Measurements from ENCODE around the gene FAM3B.

The FAM3B gene

DNA sequence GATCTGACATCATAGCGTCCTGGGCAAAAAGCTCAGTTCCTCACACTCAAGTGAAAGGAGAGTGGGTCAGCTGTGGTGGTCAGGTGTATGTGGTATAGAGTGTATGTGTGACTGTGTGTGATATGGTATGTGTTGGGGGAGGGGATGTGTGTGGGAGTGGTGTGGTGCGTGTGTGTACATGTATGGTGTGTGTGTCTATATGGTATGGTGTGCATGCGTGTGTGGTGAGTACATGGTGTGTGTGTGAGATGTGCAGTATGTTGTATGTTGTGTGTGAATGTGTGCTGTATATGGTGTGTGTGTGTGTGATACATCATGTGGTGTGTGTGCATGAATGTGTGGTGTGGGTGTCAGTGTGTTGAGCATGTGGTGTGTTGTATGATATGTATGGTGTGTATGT is 20.9 kb downstream of the FAM3B start:
- no peaks in the 10 kb centered on the region for H3K27me3 ChIP-seq (ENCODE audit: control insufficient read depth in 1 of 2, insufficient read depth in 2 of 2, low read length in 2 of 2)
- H3K27ac ChIP-seq (ENCODE audit: low read length), result no peak overlapping the region
- no peak overlapping the region for H3K4me3 ChIP-seq (ENCODE audit: low read length in 2 of 2)
- H3K4me1 ChIP-seq (ENCODE audit: control insufficient read depth, insufficient read depth, low read length), result no peaks in the 10 kb centered on the region
- no peak overlapping the region for H3K9ac ChIP-seq (ENCODE audit: low read length in 2 of 2)
- no peaks in the 10 kb centered on the region for H3K36me3 ChIP-seq (ENCODE audit: control insufficient read depth in 2 of 2, insufficient read depth in 2 of 2, low read length in 2 of 2)
- peaks cover 2 to 6% of the 10 kb centered on the region in 2 donors for H3K9me3 ChIP-seq (ENCODE audit: control insufficient read depth in 2 of 2, low read length in 2 of 2)

DNA sequence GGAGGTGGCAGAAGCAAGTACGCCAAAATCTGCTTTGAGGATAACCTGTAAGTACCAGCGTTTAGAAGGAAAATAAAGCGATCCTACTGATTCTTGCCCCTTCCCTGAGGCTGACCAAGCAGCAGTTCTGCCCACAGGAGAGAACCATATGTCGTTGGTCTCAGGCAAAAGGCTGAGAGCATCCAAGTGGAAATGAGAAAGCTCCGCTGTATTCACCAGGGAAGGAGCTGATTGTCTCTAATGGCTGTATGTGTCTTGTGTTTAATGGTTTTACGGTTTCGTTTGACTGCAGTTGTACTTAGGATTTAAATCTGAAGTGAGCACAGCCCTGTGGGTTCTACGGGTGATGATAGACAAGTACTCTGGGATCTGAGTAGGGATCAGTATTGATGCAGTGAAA is 21.9 kb downstream of the FAM3B start:
- Histone ChIP-seq H3K9ac (ENCODE audit: low read length in 2 of 2) (no peak overlapping the region), H3K9me3 (ENCODE audit: control insufficient read depth in 2 of 2, low read length in 2 of 2) (peaks cover 2 to 5% of the 10 kb centered on the region in 2 donors), H3K27me3 (ENCODE audit: control insufficient read depth in 1 of 2, insufficient read depth in 2 of 2, low read length in 2 of 2) (no peaks in the 10 kb centered on the region), H3K4me1 (ENCODE audit: control insufficient read depth, insufficient read depth, low read length) (no peaks in the 10 kb centered on the region), H3K36me3 (ENCODE audit: control insufficient read depth in 2 of 2, insufficient read depth in 2 of 2, low read length in 2 of 2) (no peaks in the 10 kb centered on the region), H3K4me3 (ENCODE audit: low read length in 2 of 2) (no peak overlapping the region), H3K27ac (ENCODE audit: low read length) (no peak overlapping the region)

DNA sequence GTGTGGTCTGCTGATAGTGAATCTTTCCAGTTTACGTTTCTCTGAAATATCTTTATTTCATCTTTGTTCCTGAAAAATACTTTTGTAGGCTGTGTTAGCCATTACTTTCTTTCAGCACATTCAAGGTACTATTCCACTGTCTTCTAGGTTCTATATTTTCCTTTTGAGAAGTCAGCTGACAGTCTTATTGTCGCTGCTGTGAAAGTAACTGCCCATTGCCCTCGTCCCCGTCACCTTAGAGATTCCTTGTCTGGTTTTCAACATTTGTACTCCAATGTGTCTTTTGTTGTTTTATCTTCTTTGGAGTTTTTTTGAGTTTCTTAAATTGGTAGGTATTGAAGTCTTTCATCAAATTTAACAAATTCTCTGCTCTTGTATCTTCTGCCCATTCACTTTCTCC is 25.4 kb downstream of the FAM3B start:
- H3K9me3 ChIP-seq (ENCODE audit: control insufficient read depth in 2 of 2, low read length in 2 of 2), result peaks cover 0 to 2% of the 10 kb centered on the region in 2 donors
- H3K27me3 ChIP-seq (ENCODE audit: control insufficient read depth in 1 of 2, insufficient read depth in 2 of 2, low read length in 2 of 2), result no peaks in the 10 kb centered on the region
- H3K4me3 ChIP-seq (ENCODE audit: low read length in 2 of 2), result no peak overlapping the region
- H3K4me1 ChIP-seq (ENCODE audit: control insufficient read depth, insufficient read depth, low read length), result no peaks in the 10 kb centered on the region
- no peaks in the 10 kb centered on the region for H3K36me3 ChIP-seq (ENCODE audit: control insufficient read depth in 2 of 2, insufficient read depth in 2 of 2, low read length in 2 of 2)
- H3K27ac ChIP-seq (ENCODE audit: low read length), result no peak overlapping the region
- H3K9ac ChIP-seq (ENCODE audit: low read length in 2 of 2), result no peak overlapping the region

DNA sequence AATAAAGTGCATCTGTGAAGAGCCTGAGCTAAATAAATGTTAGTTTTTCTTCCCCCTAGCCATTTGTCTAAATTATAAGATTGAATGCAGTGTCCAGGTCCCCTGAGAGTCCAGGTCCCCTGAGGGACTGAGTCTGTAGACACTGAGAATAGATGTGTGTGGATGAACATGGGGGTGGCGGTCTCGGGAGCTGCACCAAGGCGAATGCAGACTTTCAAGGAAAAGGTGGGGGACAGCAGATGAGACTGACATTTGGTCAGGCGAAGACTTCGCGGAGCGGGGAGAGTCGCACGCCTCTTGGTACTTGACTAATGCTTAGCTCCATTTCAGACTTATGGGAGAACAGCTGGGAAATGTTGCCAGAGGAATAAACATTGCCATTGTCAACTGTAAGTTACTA is 27.5 kb downstream of the FAM3B start:
- no peak overlapping the region for H3K4me3 ChIP-seq (ENCODE audit: low read length in 2 of 2)
- H3K9ac ChIP-seq (ENCODE audit: low read length in 2 of 2), result no peak overlapping the region
- H3K4me1 ChIP-seq (ENCODE audit: control insufficient read depth, insufficient read depth, low read length), result no peaks in the 10 kb centered on the region
- peaks cover 0 to 3% of the 10 kb centered on the region in 2 donors for H3K27me3 ChIP-seq (ENCODE audit: control insufficient read depth in 1 of 2, insufficient read depth in 2 of 2, low read length in 2 of 2)
- H3K27ac ChIP-seq (ENCODE audit: low read length), result no peak overlapping the region
- no peaks in the 10 kb centered on the region for H3K36me3 ChIP-seq (ENCODE audit: control insufficient read depth in 2 of 2, insufficient read depth in 2 of 2, low read length in 2 of 2)
- H3K9me3 ChIP-seq (ENCODE audit: control insufficient read depth in 2 of 2, low read length in 2 of 2), result no peaks in the 10 kb centered on the region

GRCh38 chr21:41345356-41345755 is 28.8 kb downstream of the FAM3B start:
- H3K27ac ChIP-seq (ENCODE audit: low read length), result no peak overlapping the region
- H3K36me3 ChIP-seq (ENCODE audit: control insufficient read depth in 2 of 2, insufficient read depth in 2 of 2, low read length in 2 of 2), result no peaks in the 10 kb centered on the region
- H3K27me3 ChIP-seq (ENCODE audit: control insufficient read depth in 1 of 2, insufficient read depth in 2 of 2, low read length in 2 of 2), result peaks cover 0 to 3% of the 10 kb centered on the region in 2 donors
- no peaks in the 10 kb centered on the region for H3K9me3 ChIP-seq (ENCODE audit: control insufficient read depth in 2 of 2, low read length in 2 of 2)
- no peak overlapping the region for H3K4me3 ChIP-seq (ENCODE audit: low read length in 2 of 2)
- no peaks in the 10 kb centered on the region for H3K4me1 ChIP-seq (ENCODE audit: control insufficient read depth, insufficient read depth, low read length)
- H3K9ac ChIP-seq (ENCODE audit: low read length in 2 of 2), result no peak overlapping the region

GRCh38 chr21:41345934-41346685 is 29.5 kb downstream of the FAM3B start:
- Histone ChIP-seq H3K27me3 (ENCODE audit: control insufficient read depth in 1 of 2, insufficient read depth in 2 of 2, low read length in 2 of 2) (peaks cover 3 to 6% of the 10 kb centered on the region in 2 donors), H3K36me3 (ENCODE audit: control insufficient read depth in 2 of 2, insufficient read depth in 2 of 2, low read length in 2 of 2) (no peaks in the 10 kb centered on the region), H3K27ac (ENCODE audit: low read length) (no peak overlapping the region), H3K9me3 (ENCODE audit: control insufficient read depth in 2 of 2, low read length in 2 of 2) (no peaks in the 10 kb centered on the region), H3K4me1 (ENCODE audit: control insufficient read depth, insufficient read depth, low read length) (no peaks in the 10 kb centered on the region), H3K9ac (ENCODE audit: low read length in 2 of 2) (no peak overlapping the region), H3K4me3 (ENCODE audit: low read length in 2 of 2) (no peak overlapping the region)

- Histone ChIP-seq H3K4me3 (ENCODE audit: low read length in 2 of 2) (no peak overlapping the region), H3K27ac (ENCODE audit: low read length) (no peak overlapping the region), H3K9me3 (ENCODE audit: control insufficient read depth in 2 of 2, low read length in 2 of 2) (no peaks in the 10 kb centered on the region), H3K4me1 (ENCODE audit: control insufficient read depth, insufficient read depth, low read length) (no peaks in the 10 kb centered on the region), H3K9ac (ENCODE audit: low read length in 2 of 2) (no peak overlapping the region), H3K27me3 (ENCODE audit: control insufficient read depth in 1 of 2, insufficient read depth in 2 of 2, low read length in 2 of 2) (peaks cover 6 to 7% of the 10 kb centered on the region in 2 donors), H3K36me3 (ENCODE audit: control insufficient read depth in 2 of 2, insufficient read depth in 2 of 2, low read length in 2 of 2) (no peaks in the 10 kb centered on the region)
These were observed 30.2 kb downstream of the FAM3B start for GRCh38 chr21:41346758-41347157.

DNA sequence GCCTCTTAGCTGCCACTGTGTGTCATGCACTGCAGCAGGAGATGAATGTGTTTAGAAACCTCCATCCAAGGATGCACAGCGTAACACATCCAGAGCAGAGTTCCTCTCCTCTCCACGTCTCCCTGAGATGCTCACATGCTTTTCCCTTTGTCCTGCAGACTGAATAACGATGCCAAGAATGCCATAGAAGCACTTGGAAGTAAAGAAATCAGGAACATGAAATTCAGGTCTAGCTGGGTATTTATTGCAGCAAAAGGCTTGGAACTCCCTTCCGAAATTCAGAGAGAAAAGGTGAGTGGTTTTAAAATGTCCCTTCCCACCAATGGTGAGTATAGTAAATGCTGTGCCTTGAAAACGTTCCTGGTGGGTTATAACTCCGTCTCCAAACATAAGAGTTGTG is 31.8 kb downstream of the FAM3B start:
- no peaks in the 10 kb centered on the region for H3K36me3 ChIP-seq (ENCODE audit: control insufficient read depth in 2 of 2, insufficient read depth in 2 of 2, low read length in 2 of 2)
- H3K9me3 ChIP-seq (ENCODE audit: control insufficient read depth in 2 of 2, low read length in 2 of 2), result no peaks in the 10 kb centered on the region
- H3K4me1 ChIP-seq (ENCODE audit: control insufficient read depth, insufficient read depth, low read length), result no peaks in the 10 kb centered on the region
- H3K4me3 ChIP-seq (ENCODE audit: low read length in 2 of 2), result no peak overlapping the region
- no peak overlapping the region for H3K9ac ChIP-seq (ENCODE audit: low read length in 2 of 2)
- H3K27me3 ChIP-seq (ENCODE audit: control insufficient read depth in 1 of 2, insufficient read depth in 2 of 2, low read length in 2 of 2), result peaks cover 6 to 7% of the 10 kb centered on the region in 2 donors
- no peak overlapping the region for H3K27ac ChIP-seq (ENCODE audit: low read length)

- H3K9me3 ChIP-seq (ENCODE audit: control insufficient read depth in 2 of 2, low read length in 2 of 2), result no peaks in the 10 kb centered on the region
- no peak overlapping the region for H3K4me3 ChIP-seq (ENCODE audit: low read length in 2 of 2)
- H3K9ac ChIP-seq (ENCODE audit: low read length in 2 of 2), result no peak overlapping the region
- no peak overlapping the region for H3K27ac ChIP-seq (ENCODE audit: low read length)
- H3K4me1 ChIP-seq (ENCODE audit: control insufficient read depth, insufficient read depth, low read length), result no peaks in the 10 kb centered on the region
- H3K27me3 ChIP-seq (ENCODE audit: control insufficient read depth in 1 of 2, insufficient read depth in 2 of 2, low read length in 2 of 2), result peaks cover 6 to 7% of the 10 kb centered on the region in 2 donors
- H3K36me3 ChIP-seq (ENCODE audit: control insufficient read depth in 2 of 2, insufficient read depth in 2 of 2, low read length in 2 of 2), result no peaks in the 10 kb centered on the region
These were observed 32.5 kb downstream of the FAM3B start for GRCh38 chr21:41349126-41349525.

- Histone ChIP-seq H3K4me3 (ENCODE audit: low read length in 2 of 2) (no peak overlapping the region), H3K27ac (ENCODE audit: low read length) (no peak overlapping the region), H3K9ac (ENCODE audit: low read length in 2 of 2) (no peak overlapping the region), H3K27me3 (ENCODE audit: control insufficient read depth in 1 of 2, insufficient read depth in 2 of 2, low read length in 2 of 2) (peaks cover 6 to 7% of the 10 kb centered on the region in 2 donors), H3K36me3 (ENCODE audit: control insufficient read depth in 2 of 2, insufficient read depth in 2 of 2, low read length in 2 of 2) (no peaks in the 10 kb centered on the region), H3K4me1 (ENCODE audit: control insufficient read depth, insufficient read depth, low read length) (no peaks in the 10 kb centered on the region), H3K9me3 (ENCODE audit: control insufficient read depth in 2 of 2, low read length in 2 of 2) (no peaks in the 10 kb centered on the region)
These were observed 33.2 kb downstream of the FAM3B start for GRCh38 chr21:41349619-41350390.
